ENCODE data around the gene EHMT1. TPM values are rescaled to one million over a fixed set of nuclear protein-coding genes. Genes with fewer than 3 reads are reported as not detected.

EHMT1 gene
- total RNA-seq, 1 donor from 2014 or later = 45.3 TPM

GRCh38 chr9:137679695-137680305, 61.0 kb downstream of the EHMT1 start:
- Histone ChIP-seq H3K27me3 (ENCODE audit: control insufficient read depth, insufficient read depth, low read length) (no peaks in the 10 kb centered on the region), H3K36me3 (ENCODE audit: control insufficient read depth, insufficient read depth, low read length) (peaks cover 4% of the 10 kb centered on the region), H3K4me3 (ENCODE audit: low read depth, low read length) (no peak overlapping the region)
- no peak for TF ChIP-seq CTCF (IDR thresholded peaks at IDR 0.05; ENCODE audit: insufficient read depth, low read length, severe bottlenecking)
- DNase-seq (ENCODE audit: low read depth) (no peak), FAIRE-seq (no peak)

GRCh38 chr9:137680444-137681358, 61.9 kb downstream of the EHMT1 start:
- no peaks in the 10 kb centered on the region for H3K27me3 ChIP-seq (ENCODE audit: control insufficient read depth, insufficient read depth, low read length)
- DNase-seq (ENCODE audit: low read depth) (no peak), FAIRE-seq (no peak)
- H3K4me3 ChIP-seq (ENCODE audit: low read depth, low read length) = no peak overlapping the region
- peaks cover 4% of the 10 kb centered on the region for H3K36me3 ChIP-seq (ENCODE audit: control insufficient read depth, insufficient read depth, low read length)
- no peak for TF ChIP-seq CTCF (IDR thresholded peaks at IDR 0.05; ENCODE audit: insufficient read depth, low read length, severe bottlenecking)

DNA sequence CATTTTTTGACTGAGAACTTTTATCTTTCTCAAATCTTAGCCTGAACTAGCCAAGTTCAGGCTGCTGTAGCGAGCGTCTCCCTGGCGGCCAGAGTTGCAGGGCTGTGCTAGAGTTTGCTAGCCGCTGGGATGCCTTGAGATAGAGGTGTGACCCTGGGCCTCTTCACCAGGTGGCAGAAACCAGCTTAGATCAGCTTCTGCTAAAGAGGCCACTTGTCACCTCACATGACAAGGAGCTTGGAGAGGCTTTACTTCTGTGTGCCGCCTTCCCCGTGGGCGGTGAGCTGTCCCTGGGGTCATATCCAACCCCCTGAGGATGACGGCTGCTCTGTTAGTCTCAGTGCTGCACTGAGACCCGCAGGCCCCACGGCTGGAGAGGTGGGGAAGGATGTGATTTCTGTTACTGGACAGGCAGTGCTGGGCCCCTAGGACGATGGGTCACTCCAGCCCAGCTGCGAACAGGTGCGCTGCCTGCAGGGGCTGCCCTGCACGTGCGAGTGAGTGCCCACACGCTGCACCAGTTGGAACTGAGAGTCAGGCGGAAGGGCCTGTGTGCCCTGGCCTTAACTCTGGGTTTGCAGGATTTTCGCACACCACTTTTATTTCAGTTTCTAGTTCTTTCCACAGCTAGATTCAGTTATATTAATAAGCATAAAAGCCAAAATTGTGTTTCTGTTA, 63.8 kb downstream of the EHMT1 start:
- FAIRE-seq (no peak), DNase-seq (ENCODE audit: low read depth) (no peak)
- no peaks in the 10 kb centered on the region for H3K27me3 ChIP-seq (ENCODE audit: control insufficient read depth, insufficient read depth, low read length)
- H3K36me3 ChIP-seq (ENCODE audit: control insufficient read depth, insufficient read depth, low read length) = peaks cover 4% of the 10 kb centered on the region
- no peak for TF ChIP-seq CTCF (IDR thresholded peaks at IDR 0.05; ENCODE audit: insufficient read depth, low read length, severe bottlenecking)
- H3K4me3 ChIP-seq (ENCODE audit: low read depth, low read length) = no peak overlapping the region

DNA sequence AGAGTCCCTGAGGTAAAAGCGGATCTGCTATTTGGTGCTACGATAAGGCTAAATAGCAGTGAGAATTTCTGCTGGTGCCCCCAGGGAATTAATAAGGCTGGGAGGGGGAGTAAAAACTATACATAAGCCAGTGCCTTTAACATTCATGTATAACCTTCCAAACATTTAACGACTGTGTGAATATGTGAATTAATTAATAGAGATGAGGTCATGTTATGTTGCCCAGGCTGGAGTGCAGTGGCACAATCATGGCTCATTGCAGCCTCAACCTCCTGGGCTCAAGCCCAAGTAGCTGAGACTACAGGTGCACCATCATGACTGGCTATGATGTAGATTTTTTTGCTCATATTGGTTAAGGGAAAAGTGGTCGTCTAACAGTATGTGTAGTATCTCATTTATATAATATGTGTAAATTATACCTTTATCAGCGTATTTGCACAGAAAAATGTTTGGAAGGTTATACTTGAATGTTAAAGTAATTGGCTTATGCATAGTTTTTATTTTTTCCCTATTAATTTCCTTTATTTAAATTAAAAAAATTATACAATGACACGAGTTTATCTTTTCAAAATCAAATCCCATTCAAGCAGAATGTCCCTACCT, 64.6 kb downstream of the EHMT1 start:
- TF ChIP-seq CTCF (IDR thresholded peaks at IDR 0.05; ENCODE audit: insufficient read depth, low read length, severe bottlenecking) = no peak
- Histone ChIP-seq H3K27me3 (ENCODE audit: control insufficient read depth, insufficient read depth, low read length) (no peaks in the 10 kb centered on the region), H3K36me3 (ENCODE audit: control insufficient read depth, insufficient read depth, low read length) (peaks cover 3% of the 10 kb centered on the region), H3K4me3 (ENCODE audit: low read depth, low read length) (no peak overlapping the region)
- FAIRE-seq = no peak
- no peak for DNase-seq (ENCODE audit: low read depth)

DNA sequence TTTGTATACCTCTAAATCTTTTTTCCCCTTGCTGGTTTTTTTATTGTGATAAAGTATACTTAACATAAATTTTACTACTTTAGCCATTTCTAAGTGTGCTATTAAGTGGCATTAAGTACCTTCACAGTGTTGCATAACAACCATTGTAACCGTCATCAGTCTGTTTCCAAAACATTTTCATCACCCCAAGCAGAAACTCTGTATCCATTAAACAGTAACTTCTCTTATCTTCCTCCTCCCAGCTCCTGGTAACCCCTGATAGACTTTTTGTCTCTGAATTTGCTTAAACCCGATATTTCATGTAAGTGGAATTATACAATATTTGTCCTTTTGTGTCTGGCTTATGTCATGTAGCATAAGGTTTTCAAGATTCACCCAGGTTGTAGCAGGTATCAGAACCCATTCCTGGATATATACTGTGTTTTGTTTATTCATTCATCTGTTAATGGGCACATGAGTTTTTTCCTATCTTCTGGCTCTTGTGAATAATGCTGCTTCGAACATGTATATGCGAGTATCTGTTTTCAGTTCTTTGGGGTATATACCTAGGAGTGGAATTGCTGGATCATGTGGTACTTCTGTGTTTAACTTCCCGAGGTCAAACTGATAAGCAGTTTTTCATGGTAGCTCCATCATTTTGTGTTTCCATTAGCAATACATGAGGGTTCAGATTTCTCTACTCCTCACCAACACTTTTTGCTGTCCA, 66.4 kb downstream of the EHMT1 start:
- DNase-seq (ENCODE audit: low read depth) = no peak
- no peak overlapping the region for H3K4me3 ChIP-seq (ENCODE audit: low read depth, low read length)
- TF ChIP-seq CTCF (IDR thresholded peaks at IDR 0.05; ENCODE audit: insufficient read depth, low read length, severe bottlenecking) = no peak
- FAIRE-seq = no peak
- no peaks in the 10 kb centered on the region for H3K27me3 ChIP-seq (ENCODE audit: control insufficient read depth, insufficient read depth, low read length)
- peaks cover 3% of the 10 kb centered on the region for H3K36me3 ChIP-seq (ENCODE audit: control insufficient read depth, insufficient read depth, low read length)

All from bronchial epithelial cell (primary cell).